Colon (tissue), 2 donors: Measurements from ENCODE around the gene NUP37.
"Not testable (repeated sequence)": the region's sequence is repeated elsewhere in the genome, so short reads cannot be mapped to it uniquely, and the experiment has no call there.

Experiments used
- FAIRE-seq: peaks from 2 replicates; lab custom pipeline; 2012; peaks lifted over from hg19 to GRCh38; lab: Jason Lieb, UNC
- donor health status: control.
- donor health status: control.

Gene NUP37

GRCh38 chr12:102119674-102120563, at the start of gene NUP37, which contains the start of gene PARPBP:
NUP37 (minus strand) TSS chr12:102120114; CDS start chr12:102118518, 1,596 bp downstream.
PARPBP (plus strand) TSS chr12:102120183; CDS start chr12:102123889, 3,706 bp downstream.
- FAIRE-seq, result no peak

GRCh38 chr12:102167821-102168604, 48.1 kb upstream of the NUP37 start:
- no peak for FAIRE-seq

- FAIRE-seq, result peak; percentile 31
Observed at GRCh38 chr12:102163383-102163782, 43.5 kb upstream of the NUP37 start.

DNA sequence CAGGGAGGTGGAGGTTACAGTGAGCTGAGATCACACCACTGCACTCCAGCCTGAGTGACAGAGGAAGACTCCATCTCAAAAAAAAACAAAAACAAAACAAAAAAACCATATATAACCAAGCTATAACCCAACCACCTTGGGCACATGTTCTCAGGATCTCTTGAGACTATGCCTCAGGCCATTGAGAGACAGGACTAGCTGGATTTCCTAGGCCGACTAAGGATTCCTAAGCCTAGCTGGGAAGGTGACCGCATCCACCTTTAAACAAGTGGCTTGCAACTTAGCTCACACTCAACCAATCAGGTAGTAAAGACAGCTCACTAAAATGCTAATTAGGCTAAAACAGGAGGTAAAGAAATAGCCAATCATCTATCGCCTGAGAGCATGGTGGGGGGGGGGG, 35.3 kb upstream of the NUP37 start:
- FAIRE-seq, result not testable (repeated sequence)

DNA sequence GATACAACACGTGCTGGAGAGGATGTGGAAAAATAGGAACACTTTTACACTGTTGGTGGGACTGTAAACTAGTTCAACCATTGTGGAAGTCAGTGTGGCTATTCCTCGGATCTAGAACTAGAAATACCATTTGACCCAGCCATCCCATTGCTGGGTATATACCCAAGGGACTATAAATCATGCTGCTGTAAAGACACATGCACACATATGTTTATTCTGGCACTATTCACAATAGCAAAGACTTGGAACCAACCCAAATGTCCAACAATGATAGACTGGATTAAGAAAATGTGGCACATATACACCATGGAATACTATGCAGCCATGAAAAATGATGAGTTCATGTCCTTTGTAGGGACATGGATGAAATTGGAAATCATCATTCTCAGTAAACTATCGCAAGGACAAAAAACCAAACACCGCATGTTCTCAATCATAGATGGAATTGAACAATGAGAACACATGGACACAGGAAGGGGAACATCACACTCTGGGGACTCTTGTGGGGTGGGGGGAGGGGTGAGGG, 27.2 kb upstream of the NUP37 start:
- not testable (repeated sequence) for FAIRE-seq

DNA sequence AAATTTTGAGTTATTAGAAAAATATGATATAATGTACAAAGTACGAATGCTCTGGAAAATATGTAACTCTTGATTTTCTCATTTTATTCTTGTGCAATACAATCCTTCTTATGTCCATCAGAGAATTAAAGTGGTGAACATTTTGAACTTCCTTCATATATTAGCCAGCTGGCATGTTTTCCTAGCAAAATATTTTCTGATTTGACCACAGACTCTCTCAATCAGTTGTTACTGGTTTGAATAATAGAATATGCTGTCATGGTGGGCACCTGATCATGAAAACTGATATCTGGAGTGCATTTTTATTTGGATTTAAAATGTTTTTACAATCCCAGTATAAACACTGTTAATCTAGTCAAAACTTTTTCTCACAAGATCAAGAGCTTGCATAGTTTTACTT, 24.3 kb upstream of the NUP37 start:
- no peak for FAIRE-seq

DNA sequence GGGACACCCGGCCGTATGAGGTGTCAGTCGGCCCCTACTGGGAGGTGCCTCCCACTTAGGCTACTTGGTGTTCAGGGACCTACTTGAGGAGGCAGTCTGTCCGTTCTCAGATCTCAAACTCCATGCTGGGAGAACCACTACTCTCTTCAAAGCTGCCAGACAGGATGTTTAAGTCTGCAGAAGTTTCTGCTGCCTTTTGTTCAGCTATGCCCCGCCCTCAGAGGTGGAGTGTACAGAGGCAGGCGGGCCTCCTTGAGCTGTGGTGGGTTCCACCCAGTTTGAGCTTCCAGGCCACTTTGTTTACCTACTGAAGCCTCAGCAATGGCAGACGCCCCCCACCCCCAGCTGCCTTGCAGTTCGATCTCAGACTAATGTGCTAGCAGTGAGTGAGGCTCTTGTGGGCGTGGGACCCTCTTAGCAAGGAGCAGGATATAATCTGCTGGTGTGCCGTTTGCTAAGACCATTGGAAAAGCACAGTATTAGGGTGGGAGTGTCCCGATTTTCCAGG, 23.0 kb upstream of the NUP37 start:
- not testable (repeated sequence) for FAIRE-seq

DNA sequence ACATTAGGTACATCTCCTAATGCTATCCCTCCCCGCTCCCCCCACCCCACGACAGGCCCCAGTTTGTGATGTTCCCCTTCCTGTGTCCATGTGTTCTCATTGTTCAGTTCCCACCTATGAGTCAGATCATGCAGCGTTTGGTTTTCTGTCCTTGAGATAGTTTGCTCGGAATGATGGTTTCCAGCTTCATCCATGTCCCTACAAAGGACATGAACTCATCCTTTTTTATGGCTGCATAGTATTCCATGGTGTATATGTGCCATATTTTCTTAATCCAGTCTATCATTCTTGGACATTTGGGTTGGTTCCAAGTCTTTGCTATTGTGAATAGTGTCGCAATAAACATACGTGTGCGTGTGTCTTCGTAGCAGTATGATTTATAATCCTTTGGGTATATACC, 17.7 kb upstream of the NUP37 start:
- FAIRE-seq, result not testable (repeated sequence)

DNA sequence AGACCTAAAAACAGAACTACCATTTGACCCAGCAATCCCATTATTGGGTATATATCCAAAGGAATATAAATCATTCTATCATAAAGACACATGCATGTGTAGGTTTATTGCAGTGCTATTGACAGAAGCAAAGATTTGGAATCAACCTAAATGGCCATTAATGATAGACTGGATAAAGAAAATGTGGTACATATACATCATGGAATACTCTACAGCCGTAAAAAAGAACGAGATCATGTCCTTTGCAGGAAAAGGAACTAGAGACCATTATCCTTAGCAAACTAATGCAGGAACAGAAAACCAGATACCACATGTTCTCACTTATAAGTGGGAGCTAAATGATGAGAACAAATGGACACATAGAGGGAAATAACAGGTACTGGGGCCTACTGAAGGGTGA, 11.5 kb upstream of the NUP37 start:
- not testable (repeated sequence) for FAIRE-seq

GRCh38 chr12:102130720-102131119, 10.8 kb upstream of the NUP37 start:
- FAIRE-seq, result not testable (repeated sequence)

DNA sequence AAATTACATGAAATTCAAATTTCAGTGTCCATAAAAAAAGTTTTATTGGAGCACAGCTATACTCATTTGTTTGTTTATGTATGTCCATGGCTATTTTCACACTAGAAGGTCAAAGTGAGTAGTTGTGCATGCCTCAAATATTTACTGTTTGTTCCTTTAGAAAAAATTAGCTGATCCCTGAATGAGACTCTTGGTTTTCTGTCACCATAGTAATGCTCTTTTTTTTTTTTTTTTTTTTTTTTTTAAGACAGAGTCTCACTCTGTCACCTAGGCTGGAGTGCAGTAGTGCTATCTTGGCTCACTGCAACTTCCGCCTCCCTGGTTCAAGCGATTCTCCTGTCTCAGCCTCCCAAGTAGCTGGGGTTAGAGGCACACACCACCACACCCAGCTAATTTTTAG, 1.4 kb upstream of the NUP37 start:
- not testable (repeated sequence) for FAIRE-seq

- no peak for FAIRE-seq
Observed at GRCh38 chr12:102120886-102121285, 972 bp upstream of the NUP37 start.

DNA sequence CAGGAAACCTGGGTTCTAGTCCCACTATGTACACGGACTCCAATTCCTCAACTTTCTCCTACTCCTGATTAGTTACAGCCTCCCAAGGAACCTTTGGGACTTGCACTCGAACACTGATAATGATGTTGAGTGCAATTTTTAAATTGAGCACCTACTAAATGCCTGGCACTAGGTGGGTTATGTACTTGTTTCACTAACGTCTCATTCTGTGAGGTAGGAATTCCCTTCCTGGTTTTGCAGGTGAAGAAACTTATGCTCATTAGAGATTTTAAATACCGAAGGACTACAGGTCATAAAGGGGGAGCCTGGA, 605 bp upstream of the NUP37 start:
- FAIRE-seq, result no peak

DNA sequence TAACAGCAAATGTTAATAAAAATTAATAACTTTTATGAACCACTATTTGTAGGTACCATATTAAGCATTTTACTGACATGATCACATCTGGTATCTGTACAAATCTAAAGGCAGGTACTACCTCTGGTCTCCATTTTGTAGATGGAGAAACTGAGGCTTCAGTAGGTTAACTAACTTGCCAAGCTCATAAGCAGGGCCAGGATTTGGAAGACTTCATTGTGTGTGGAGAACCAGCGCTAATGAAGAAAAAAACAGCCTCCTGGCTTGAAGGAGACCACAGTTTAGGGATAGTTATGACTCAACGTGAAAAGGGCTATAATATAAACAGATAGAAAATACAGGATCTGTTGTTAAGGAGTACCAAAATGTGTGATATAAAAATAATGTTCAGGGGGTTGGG, 1.0 kb downstream of the NUP37 start:
- no peak for FAIRE-seq

DNA sequence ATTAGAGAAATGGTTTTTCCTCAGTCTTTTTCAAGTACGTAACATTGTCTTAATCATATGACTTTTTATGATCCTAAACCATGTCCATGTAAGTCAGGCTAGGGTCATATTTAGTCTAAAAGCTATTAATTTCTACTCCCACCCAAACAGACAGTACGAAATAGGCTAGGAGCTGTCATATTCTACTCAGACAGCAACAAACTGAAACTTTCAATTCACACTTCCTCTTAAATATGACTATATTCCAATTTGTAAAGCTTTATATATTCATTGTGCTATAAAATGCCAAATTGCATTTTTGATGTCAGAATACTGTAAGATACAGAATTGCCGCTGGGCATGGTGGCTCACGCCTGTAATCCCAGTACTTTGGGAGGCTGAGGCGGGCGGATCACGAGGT, 3.5 kb downstream of the NUP37 start:
- FAIRE-seq, result no peak

- FAIRE-seq, result no peak
Observed at GRCh38 chr12:102114212-102114611, 5.7 kb downstream of the NUP37 start.

DNA sequence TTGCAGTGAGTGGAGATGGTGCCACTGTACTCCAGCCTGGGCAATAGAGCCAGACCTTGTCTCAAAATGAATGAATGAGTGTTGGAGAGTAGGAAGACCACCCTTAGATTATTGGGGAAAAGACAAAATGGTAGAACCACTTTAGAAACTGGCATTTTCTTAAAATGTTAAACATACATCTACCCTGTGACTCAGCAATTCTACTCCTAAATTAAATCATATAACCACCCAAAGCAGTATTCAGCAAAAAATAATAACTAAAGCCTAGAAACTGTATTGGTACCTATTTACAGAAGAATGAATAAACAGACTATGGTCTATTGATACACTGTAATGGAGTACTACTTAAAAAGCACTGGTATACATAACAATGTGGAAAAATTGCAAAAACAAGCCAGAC, 9.1 kb downstream of the NUP37 start:
- FAIRE-seq, result no peak

DNA sequence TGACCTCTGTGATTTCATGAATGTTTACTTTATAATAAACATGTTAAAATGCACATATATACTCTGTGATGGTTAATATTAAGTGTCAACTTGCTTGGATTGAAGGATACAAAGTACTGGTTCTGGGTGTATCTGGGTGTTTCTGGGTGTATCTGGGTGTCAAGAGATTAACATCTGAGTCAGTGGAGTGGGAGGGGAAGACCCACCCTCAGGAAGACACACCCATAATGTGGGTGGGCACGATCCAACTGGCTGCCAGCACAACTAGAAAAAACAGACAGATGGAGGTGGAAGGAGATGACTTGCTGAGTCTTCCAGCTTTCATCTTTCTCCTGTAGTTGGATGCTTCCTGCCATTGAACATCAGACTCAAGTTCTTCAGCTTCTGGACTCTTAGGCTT, 11.9 kb downstream of the NUP37 start:
- FAIRE-seq, result no peak

DNA sequence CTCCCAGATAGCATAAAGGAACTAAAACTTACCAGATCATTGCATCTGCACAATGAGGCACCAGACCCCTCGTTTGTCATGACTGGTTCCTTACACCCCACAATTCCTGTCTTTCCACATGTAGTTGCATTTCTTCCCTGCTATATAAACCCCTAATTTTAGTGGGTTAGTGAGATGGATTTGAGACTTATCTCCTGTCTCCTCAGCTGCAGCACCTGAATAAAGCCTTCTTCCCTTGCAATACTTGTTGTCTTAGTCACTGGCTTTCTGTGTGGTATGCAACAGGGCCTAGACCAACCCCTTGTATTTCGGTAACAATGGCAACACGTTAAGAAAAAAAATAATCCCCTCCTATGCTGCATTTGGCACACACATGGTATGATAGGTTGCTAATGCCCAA, 13.0 kb downstream of the NUP37 start:
- no peak for FAIRE-seq

- no peak for FAIRE-seq
Observed at GRCh38 chr12:102096855-102097254, 23.1 kb downstream of the NUP37 start.

- peak; percentile 57 for FAIRE-seq
Observed at GRCh38 chr12:102095677-102096263, 24.1 kb downstream of the NUP37 start.

- no peak for FAIRE-seq
Observed at GRCh38 chr12:102093319-102093718, 26.6 kb downstream of the NUP37 start.
